Endothelial cell of umbilical vein (primary cell): Measurements from ENCODE around the gene TLE4. TPM values are rescaled to one million over a fixed set of nuclear protein-coding genes. Genes with fewer than 3 reads are reported as not detected.

Source experiments
- BruUV-seq: library from RNA; stranded (reverse); fragments of 400-500 nt; replicated peaks from 2 replicates; lab custom pipeline; 2021; lab: Mats Ljungman, UMichigan
- CTCF ChIA-PET: fragments of 300-600, 350-600 bp; sonication (Branson Sonifier 250); formaldehyde crosslinking; loops from one replicate; lab custom pipeline; 2021; ENCODE audit warnings: antibody characterized with exemption, inconsistent platforms; lab: Charles Lee
- POLR2A ChIA-PET: fragments of 300-600, 350-600 bp; sonication (Branson Sonifier 250); formaldehyde crosslinking; loops from one replicate; lab custom pipeline; 2021; ENCODE audit warnings: antibody characterized with exemption, inconsistent platforms; lab: Charles Lee
- DNase-seq: peaks from one replicate; pipeline ENCODE4 v3.0.0-alpha.2; 2011; ENCODE audit warnings: low read depth, low spot score
- FAIRE-seq: peaks from 2 replicates; lab custom pipeline; 2011; peaks lifted over from hg19 to GRCh38; lab: Jason Lieb, UNC
- H2AFZ ChIP-seq: 2 replicates; pipeline ENCODE4 v1.6.0; 2012; ENCODE audit warnings: low read depth, low read length, control low read depth, inconsistent platforms
- H3K27ac ChIP-seq: 2 replicates; pipeline ENCODE4 v1.5.1; 2011; ENCODE audit warnings: low read depth, mild to moderate bottlenecking, control low read depth, low read length, moderate library complexity; ENCODE audit not compliant: insufficient read depth
- H3K27me3 ChIP-seq, 2 experiments: 2 replicates each; pipeline versions ENCODE4 v1.6.0 to v1.6.1; 2011; ENCODE audit warnings: low read length in 2 of 2, mixed read lengths in 1 of 2; ENCODE audit not compliant: control insufficient read depth in 2 of 2, insufficient read depth in 2 of 2
- H3K36me3 ChIP-seq, 2 experiments: 2 replicates in 1 of 2; 3 replicates in 1 of 2; pipeline ENCODE4 v1.5.1; 2011; ENCODE audit warnings: low read length in 2 of 2, mild to moderate bottlenecking in 1 of 2, moderate library complexity in 1 of 2; ENCODE audit not compliant: control insufficient read depth in 2 of 2, insufficient read depth in 2 of 2; ENCODE audit errors: extremely low read depth in 1 of 2
- H3K4me1 ChIP-seq: 3 replicates; pipeline ENCODE4 v1.5.1; 2011; ENCODE audit warnings: mild to moderate bottlenecking, low read length; ENCODE audit not compliant: control insufficient read depth, insufficient read depth; ENCODE audit errors: extremely low read depth
- H3K4me2 ChIP-seq: 2 replicates; pipeline ENCODE4 v1.6.1; 2011; ENCODE audit warnings: low read length, control low read depth, mixed read lengths; ENCODE audit not compliant: insufficient read depth
- H3K4me3 ChIP-seq, 3 experiments: fragments of 200-600 bp in 1 of 3; sonication (generic), shearing (Covaris generic) in 1 of 3; replicated peaks in 1 of 3; 2 replicates each; pipeline ENCODE4 v1.5.1; 2011 to 2016; ENCODE audit warnings: control low read depth in 3 of 3, low read length in 3 of 3, mild to moderate bottlenecking in 2 of 3, inconsistent platforms in 1 of 3, low read depth in 1 of 3, moderate library complexity in 1 of 3; ENCODE audit not compliant: insufficient read depth in 1 of 3
- H3K79me2 ChIP-seq: 2 replicates; pipeline ENCODE4 v1.6.0; 2012; ENCODE audit warnings: low read length, inconsistent platforms; ENCODE audit not compliant: control insufficient read depth, insufficient read depth
- H3K9ac ChIP-seq: replicated peaks from 2 replicates; pipeline ENCODE3; 2011; ENCODE audit warnings: low read length, control low read depth; ENCODE audit not compliant: insufficient read depth; ENCODE audit errors: extremely low read depth
- H3K9me1 ChIP-seq: replicated peaks from 3 replicates; pipeline ENCODE4 v1.6.0; 2011; ENCODE audit warnings: mild to moderate bottlenecking, low read length; ENCODE audit not compliant: control insufficient read depth, insufficient read depth; ENCODE audit errors: extremely low read depth
- H3K9me3 ChIP-seq: replicated peaks from 2 replicates; pipeline ENCODE4 v1.5.1; 2012; ENCODE audit warnings: low read length, inconsistent platforms; ENCODE audit not compliant: control insufficient read depth, insufficient read depth
- H4K20me1 ChIP-seq: replicated peaks from 2 replicates; pipeline ENCODE3; 2011; ENCODE audit warnings: mild to moderate bottlenecking, low read length; ENCODE audit not compliant: control insufficient read depth, insufficient read depth; ENCODE audit errors: extremely low read depth
- EZH2 ChIP-seq: IDR thresholded peaks from 2 replicates; pipeline ENCODE4 v1.6.1; 2012; ENCODE audit warnings: borderline replicate concordance, low read depth, mild to moderate bottlenecking, moderate library complexity, low read length, inconsistent platforms; ENCODE audit not compliant: severe bottlenecking
- FOS ChIP-seq: IDR thresholded peaks from 2 replicates; pipeline ENCODE4 v1.6.1; 2011; ENCODE audit warnings: mild to moderate bottlenecking, low read length, moderate library complexity, borderline replicate concordance; ENCODE audit not compliant: insufficient read depth
- GATA2 ChIP-seq: IDR thresholded peaks from 2 replicates; pipeline ENCODE4 v1.7.0; 2011; ENCODE audit warnings: low read depth, mild to moderate bottlenecking, moderate library complexity, mixed read lengths, low read length; ENCODE audit not compliant: insufficient read length, insufficient read depth
- JUN ChIP-seq: IDR thresholded peaks from 2 replicates; pipeline ENCODE4 v1.6.1; 2011; ENCODE audit warnings: borderline replicate concordance, low read depth; ENCODE audit not compliant: insufficient read length, insufficient read depth
- MYC ChIP-seq: IDR thresholded peaks from one replicate; pipeline ENCODE4 v1.6.1; 2011; ENCODE audit warnings: mild to moderate bottlenecking, low read depth, low read length
- POLR2A ChIP-seq: IDR thresholded peaks from 2 replicates; pipeline ENCODE4 v1.6.1; 2012; ENCODE audit warnings: low read depth, mild to moderate bottlenecking, control low read depth, low read length
- POLR2AphosphoS5 ChIP-seq: IDR thresholded peaks from 2 replicates; pipeline ENCODE4 v1.6.1; 2012; ENCODE audit warnings: low read depth, mild to moderate bottlenecking, control low read depth, low read length, moderate library complexity; ENCODE audit not compliant: insufficient read depth
- dilution Hi-C: fragments of 300-500 bp; cut with MboI; formaldehyde crosslinking; loops from one replicate; pipeline ENCODE4 v1.15.0; 2019; ENCODE audit warnings: low sequenced_read_pairs; ENCODE audit not compliant: extremely low pct_ligation_motif_present
- intact Hi-C: fragments of 100-400 bp; cut with micrococcal nuclease; formaldehyde crosslinking; loops from one replicate; pipeline ENCODE4 v1.10.0; 2022
- polyA plus RNA-seq, 4 experiments: library from polyadenylated mRNA; depleted of rRNA in 3 of 4; stranded (reverse) in 3 of 4; unstranded in 1 of 4; fragments of >200 nt; gene quantifications; 2 replicates each; pipeline versions ENCODE4 v1.2.1 to v1.2.3, GENCODE V29; 2011 to 2012; ENCODE audit warnings: missing spikeins in 1 of 4
- total RNA-seq: library from RNA; stranded (reverse); gene quantifications from 2 replicates; pipeline ENCODE4 v1.2.3, GENCODE V29; 2021
- TF ChIP-seq, protein P1 (sequence below): IDR thresholded peaks from 2 replicates; pipeline ENCODE4 v1.6.1; 2011; ENCODE audit not compliant: insufficient read depth, insufficient read length
- TF ChIP-seq, protein P2 (sequence below), 2 donors: IDR thresholded peaks; 1 replicate in 1 of 2; 2 replicates in 1 of 2; pipeline ENCODE4 v1.5.1; 2011; ENCODE audit warnings: low read length in 2 of 2, mild to moderate bottlenecking in 2 of 2, moderate library complexity in 2 of 2, control low read depth in 1 of 2, inconsistent platforms in 1 of 2, low read depth in 1 of 2; ENCODE audit not compliant: insufficient read depth in 1 of 2; ENCODE audit errors: extremely low read depth in 1 of 2

The TLE4 gene
- total and polyA plus RNA-seq, 2 donors (not counting 3 experiments of a cell fraction or from before 2014, with no cell fraction given), result 31.4 to 32.3 TPM

GRCh38 chr9:79644601-79645000 is 72.8 kb downstream of the TLE4 start:
- FAIRE-seq (no peak), DNase-seq (no peak)
- no TSS peak for BruUV-seq
- ChIA-PET POLR2A (no interaction called here), CTCF (no interaction called here)
- Histone ChIP-seq H4K20me1 (no peaks in the 10 kb centered on the region), H3K4me1 (no peaks in the 10 kb centered on the region), H3K9me3 (no peaks in the 10 kb centered on the region), H3K9ac (no peak overlapping the region), H3K79me2 (no peaks in the 10 kb centered on the region), H3K36me3 (no peaks in the 10 kb centered on the region), H3K27ac (no peak overlapping the region), H3K27me3 (no peaks in the 10 kb centered on the region), H3K4me2 (no peak overlapping the region), H3K9me1 (no peaks in the 10 kb centered on the region), H2AFZ (no peak overlapping the region), H3K4me3 (no peak overlapping the region)
- dilution Hi-C loops (no loop called here), intact Hi-C loops (no loop called here)
- TF ChIP-seq POLR2A (no peak), POLR2AphosphoS5 (no peak), EZH2 (no peak), MYC (no peak), GATA2 (no peak), JUN (no peak), FOS (no peak)
- TF ChIP-seq, protein P1, sequence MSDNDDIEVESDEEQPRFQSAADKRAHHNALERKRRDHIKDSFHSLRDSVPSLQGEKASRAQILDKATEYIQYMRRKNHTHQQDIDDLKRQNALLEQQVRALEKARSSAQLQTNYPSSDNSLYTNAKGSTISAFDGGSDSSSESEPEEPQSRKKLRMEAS, result no peak
- TF ChIP-seq, protein P2, sequence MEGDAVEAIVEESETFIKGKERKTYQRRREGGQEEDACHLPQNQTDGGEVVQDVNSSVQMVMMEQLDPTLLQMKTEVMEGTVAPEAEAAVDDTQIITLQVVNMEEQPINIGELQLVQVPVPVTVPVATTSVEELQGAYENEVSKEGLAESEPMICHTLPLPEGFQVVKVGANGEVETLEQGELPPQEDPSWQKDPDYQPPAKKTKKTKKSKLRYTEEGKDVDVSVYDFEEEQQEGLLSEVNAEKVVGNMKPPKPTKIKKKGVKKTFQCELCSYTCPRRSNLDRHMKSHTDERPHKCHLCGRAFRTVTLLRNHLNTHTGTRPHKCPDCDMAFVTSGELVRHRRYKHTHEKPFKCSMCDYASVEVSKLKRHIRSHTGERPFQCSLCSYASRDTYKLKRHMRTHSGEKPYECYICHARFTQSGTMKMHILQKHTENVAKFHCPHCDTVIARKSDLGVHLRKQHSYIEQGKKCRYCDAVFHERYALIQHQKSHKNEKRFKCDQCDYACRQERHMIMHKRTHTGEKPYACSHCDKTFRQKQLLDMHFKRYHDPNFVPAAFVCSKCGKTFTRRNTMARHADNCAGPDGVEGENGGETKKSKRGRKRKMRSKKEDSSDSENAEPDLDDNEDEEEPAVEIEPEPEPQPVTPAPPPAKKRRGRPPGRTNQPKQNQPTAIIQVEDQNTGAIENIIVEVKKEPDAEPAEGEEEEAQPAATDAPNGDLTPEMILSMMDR (IDR thresholded peaks at IDR 0.05; ENCODE audit: extremely low read depth in 1 of 2, insufficient read depth in 1 of 2, low read depth in 1 of 2, low read length in 2 of 2), result no peak
